Stimulated activated CD4-positive, alpha-beta T cell treated with anti-CD3 and anti-CD28 coated beads, Interleukin-2, amount 100 ng/mL, for 24 hours (primary cell): ENCODE data around the gene RNF113B.

Source experiments
- DNase-seq, 2 donors: peaks; one replicate each; pipeline ENCODE4 v3.0.0-alpha.2; 2020

RNF113B gene

GRCh38 chr13:98176777-98177608, at the start of gene RNF113B:
Gene RNF113B (minus strand): TSS chr13:98177269. CDS start chr13:98177236, 33 bp downstream.
- no peak for DNase-seq

GRCh38 chr13:98226496-98226895, 49.4 kb upstream of the RNF113B start:
- DNase-seq: no peak

- DNase-seq: no peak
These were observed 48.2 kb upstream of the RNF113B start for GRCh38 chr13:98225036-98225940.

GRCh38 chr13:98224557-98224956, 47.5 kb upstream of the RNF113B start:
- DNase-seq: no peak

- DNase-seq: no peak
These were observed 46.7 kb upstream of the RNF113B start for GRCh38 chr13:98223741-98224140.

- no peak for DNase-seq
These were observed 45.7 kb upstream of the RNF113B start for GRCh38 chr13:98222816-98223215.

- DNase-seq: no peak
These were observed 45.0 kb upstream of the RNF113B start for GRCh38 chr13:98222081-98222554.

- no peak for DNase-seq
These were observed 44.2 kb upstream of the RNF113B start for GRCh38 chr13:98221234-98221633.

- no peak for DNase-seq
These were observed 43.3 kb upstream of the RNF113B start for GRCh38 chr13:98220271-98220791.

GRCh38 chr13:98219685-98220084, 42.6 kb upstream of the RNF113B start:
- DNase-seq: no peak

GRCh38 chr13:98217597-98217996, 40.5 kb upstream of the RNF113B start:
- no peak for DNase-seq

GRCh38 chr13:98216711-98217285, 39.7 kb upstream of the RNF113B start:
- DNase-seq: no peak

GRCh38 chr13:98216135-98216565, 39.1 kb upstream of the RNF113B start:
- no peak for DNase-seq

GRCh38 chr13:98215508-98215907, 38.4 kb upstream of the RNF113B start:
- no peak for DNase-seq

GRCh38 chr13:98214707-98215106, 37.6 kb upstream of the RNF113B start:
- DNase-seq: no peak

- DNase-seq: no peak
These were observed 37.1 kb upstream of the RNF113B start for GRCh38 chr13:98214008-98214643.

GRCh38 chr13:98213354-98213753, 36.3 kb upstream of the RNF113B start:
- no peak for DNase-seq

GRCh38 chr13:98212763-98213162, 35.7 kb upstream of the RNF113B start:
- DNase-seq: no peak

GRCh38 chr13:98208606-98209005, 31.5 kb upstream of the RNF113B start:
- DNase-seq: no peak

- no peak for DNase-seq
These were observed 30.3 kb upstream of the RNF113B start for GRCh38 chr13:98207416-98207815.

GRCh38 chr13:98206946-98207345, 29.9 kb upstream of the RNF113B start:
- no peak for DNase-seq

- no peak for DNase-seq
These were observed 27.5 kb upstream of the RNF113B start for GRCh38 chr13:98204546-98204945.
